H1 (cell line): ENCODE data around the gene C1orf74. TPM values are rescaled to one million over a fixed set of nuclear protein-coding genes. Genes with fewer than 3 reads are reported as not detected.

Source experiments
- CTCF ChIA-PET: fragments of 300-600 bp; sonication (Branson Sonifier 250); formaldehyde crosslinking; loops from one replicate; lab custom pipeline; 2021; ENCODE audit not compliant: partially characterized antibody; lab: Charles Lee
- POLR2A ChIA-PET: fragments of 300-600 bp; sonication (Branson Sonifier 250); formaldehyde crosslinking; loops from one replicate; lab custom pipeline; 2021; ENCODE audit warnings: inconsistent platforms; ENCODE audit not compliant: partially characterized antibody; lab: Charles Lee
- DNase-seq, 2 experiments: peaks; one replicate each; pipeline versions ENCODE4 v3.0.0 to v3.0.0-alpha.2; 2010 to 2022; ENCODE audit warnings: low spot score in 2 of 2, low read depth in 1 of 2, mixed read lengths in 1 of 2
- FAIRE-seq: peaks from 2 replicates; lab custom pipeline; 2011; peaks lifted over from hg19 to GRCh38; lab: Jason Lieb, UNC
- H2AFZ ChIP-seq: 2 replicates; pipeline ENCODE4 v1.8.1; 2012; ENCODE audit warnings: low read length, inconsistent platforms
- H2AK5ac ChIP-seq: 2 replicates; pipeline ENCODE4 v1.6.1; 2013; ENCODE audit warnings: low read depth, low read length
- H2BK120ac ChIP-seq: replicated peaks from 2 replicates; pipeline ENCODE3; 2013; ENCODE audit warnings: low read depth, low read length, inconsistent platforms
- H2BK12ac ChIP-seq: 2 replicates; pipeline ENCODE4 v1.6.1; 2013; ENCODE audit warnings: low read depth, low read length
- H2BK15ac ChIP-seq: 2 replicates; pipeline ENCODE4 v1.6.1; 2013; ENCODE audit warnings: low read length
- H2BK20ac ChIP-seq: 2 replicates; pipeline ENCODE4 v1.6.1; 2013; ENCODE audit warnings: low read length
- H2BK5ac ChIP-seq: 2 replicates; pipeline ENCODE4 v1.6.1; 2013; ENCODE audit warnings: low read depth, low read length
- H3K14ac ChIP-seq: 2 replicates; pipeline ENCODE4 v1.6.1; 2013; ENCODE audit warnings: inconsistent platforms; ENCODE audit not compliant: insufficient read length
- H3K18ac ChIP-seq: 2 replicates; pipeline ENCODE4 v1.6.1; 2013; ENCODE audit warnings: low read length; ENCODE audit errors: extremely low read depth
- H3K23ac ChIP-seq: 2 replicates; pipeline ENCODE4 v1.6.1; 2013; ENCODE audit warnings: inconsistent platforms; ENCODE audit not compliant: insufficient read length
- H3K23me2 ChIP-seq: 2 replicates; pipeline ENCODE4 v1.6.1; 2013; ENCODE audit warnings: low read depth, low read length
- H3K27ac ChIP-seq: 2 replicates; pipeline ENCODE4 v1.6.1; 2011; ENCODE audit warnings: low read depth, low read length, inconsistent platforms
- H3K27me3 ChIP-seq, 4 experiments: replicated peaks in 1 of 4; 1 replicate in 1 of 4; 2 replicates in 3 of 4; pipeline versions ENCODE4 v1.6.1 to v1.8.1; 2011 to 2013; ENCODE audit warnings: low read length in 3 of 4, mild to moderate bottlenecking in 3 of 4, inconsistent platforms in 2 of 4, mixed read lengths in 2 of 4, moderate library complexity in 1 of 4; ENCODE audit not compliant: control insufficient read depth in 3 of 4, insufficient read depth in 3 of 4; ENCODE audit errors: extremely low read depth in 1 of 4
- H3K36me3 ChIP-seq, 4 experiments: 2 replicates each; pipeline versions ENCODE4 v1.6.1 to v1.8.1; 2011 to 2013; ENCODE audit warnings: mild to moderate bottlenecking in 4 of 4, low read length in 3 of 4, moderate library complexity in 2 of 4, control low read depth in 1 of 4, inconsistent platforms in 1 of 4; ENCODE audit not compliant: insufficient read depth in 4 of 4, control insufficient read depth in 2 of 4
- H3K4ac ChIP-seq: replicated peaks from 2 replicates; pipeline ENCODE3; 2013; ENCODE audit warnings: low read length, low read depth, mixed read lengths, inconsistent platforms; ENCODE audit not compliant: insufficient read length
- H3K4me1 ChIP-seq, 4 experiments: replicated peaks in 1 of 4; 1 replicate in 1 of 4; 2 replicates in 3 of 4; pipeline versions ENCODE4 v1.6.1 to v1.8.1; 2011 to 2013; ENCODE audit warnings: low read length in 3 of 4, inconsistent platforms in 2 of 4, mixed read lengths in 1 of 4; ENCODE audit not compliant: insufficient read depth in 4 of 4, control insufficient read depth in 3 of 4
- H3K4me2 ChIP-seq, 2 experiments: 2 replicates each; pipeline versions ENCODE4 v1.6.1 to v1.8.1; 2011 to 2013; ENCODE audit warnings: low read depth in 2 of 2, low read length in 2 of 2, control low read depth in 1 of 2, inconsistent platforms in 1 of 2, mild to moderate bottlenecking in 1 of 2; ENCODE audit not compliant: insufficient read depth in 1 of 2
- H3K4me3 ChIP-seq, 4 experiments: fragments of 200-600, 300-600 bp in 1 of 4; sonication (generic), shearing (Covaris generic), sonication (Bioruptor Twin) in 1 of 4; 2 replicates each; pipeline versions ENCODE4 v1.5.1 to v1.8.1; 2011 to 2016; ENCODE audit warnings: low read length in 4 of 4, low read depth in 3 of 4, control low read depth in 2 of 4, inconsistent platforms in 2 of 4, mild to moderate bottlenecking in 2 of 4, mixed read lengths in 1 of 4, moderate library complexity in 1 of 4; ENCODE audit not compliant: insufficient read depth in 2 of 4; ENCODE audit errors: extremely low read depth in 1 of 4
- H3K56ac ChIP-seq: replicated peaks from 2 replicates; pipeline ENCODE3; 2013; ENCODE audit warnings: low read depth, mild to moderate bottlenecking, mixed read lengths, low read length, inconsistent platforms; ENCODE audit not compliant: insufficient read length
- H3K79me1 ChIP-seq: 2 replicates; pipeline ENCODE4 v1.6.1; 2013; ENCODE audit warnings: low read depth, low read length, control low read depth
- H3K79me2 ChIP-seq, 2 experiments: 2 replicates each; pipeline versions ENCODE4 v1.6.1 to v1.8.1; 2012 to 2013; ENCODE audit warnings: low read length in 2 of 2, mild to moderate bottlenecking in 2 of 2, inconsistent platforms in 1 of 2; ENCODE audit not compliant: insufficient read depth in 2 of 2, control insufficient read depth in 1 of 2
- H3K9ac ChIP-seq, 4 experiments: replicated peaks in 1 of 4; 1 replicate in 1 of 4; 2 replicates in 3 of 4; pipeline versions ENCODE4 v1.6.1 to v1.8.1; 2011 to 2013; ENCODE audit warnings: low read depth in 3 of 4, low read length in 3 of 4, control low read depth in 2 of 4, mild to moderate bottlenecking in 2 of 4, moderate library complexity in 2 of 4, inconsistent platforms in 1 of 4; ENCODE audit errors: extremely low read depth in 1 of 4
- H3K9me3 ChIP-seq, 2 experiments: 2 replicates each; pipeline versions ENCODE4 v1.6.1 to v1.8.1; 2012 to 2013; ENCODE audit warnings: mild to moderate bottlenecking in 2 of 2, moderate library complexity in 2 of 2, control low read depth in 1 of 2, inconsistent platforms in 1 of 2, low read depth in 1 of 2, low read length in 1 of 2, mixed read lengths in 1 of 2; ENCODE audit not compliant: insufficient read depth in 2 of 2
- H4K20me1 ChIP-seq, 2 experiments: replicated peaks in 1 of 2; 2 replicates each; pipeline versions ENCODE3 to v1.8.1; 2011 to 2013; ENCODE audit warnings: inconsistent platforms in 2 of 2, low read length in 2 of 2, mild to moderate bottlenecking in 1 of 2; ENCODE audit not compliant: insufficient read depth in 2 of 2, control insufficient read depth in 1 of 2
- H4K5ac ChIP-seq: 2 replicates; pipeline ENCODE4 v1.6.1; 2013; ENCODE audit warnings: low read length, low read depth, mixed read lengths, inconsistent platforms; ENCODE audit not compliant: insufficient read length
- H4K8ac ChIP-seq: 2 replicates; pipeline ENCODE4 v1.8.0; 2013; ENCODE audit warnings: mild to moderate bottlenecking, moderate library complexity, low read length, inconsistent platforms; ENCODE audit not compliant: insufficient read depth; ENCODE audit errors: extremely low read depth
- H4K91ac ChIP-seq: replicated peaks from 2 replicates; pipeline ENCODE3; 2013; ENCODE audit warnings: low read length, mixed read lengths, inconsistent platforms; ENCODE audit not compliant: insufficient read length
- ASH2L ChIP-seq: fragments of 200-600, 300-600 bp; sonication (generic); IDR thresholded peaks from one replicate; pipeline ENCODE4 v1.7.1; 2017; ENCODE audit warnings: low read length
- CTCF ChIP-seq, 3 experiments: IDR thresholded peaks; 1 replicate in 2 of 3; 2 replicates in 1 of 3; pipeline versions ENCODE4 v1.5.1 to v1.6.1; 2011; ENCODE audit warnings: low read length in 3 of 3, mild to moderate bottlenecking in 3 of 3, inconsistent platforms in 2 of 3, low read depth in 1 of 3, moderate library complexity in 1 of 3; ENCODE audit not compliant: insufficient read depth in 1 of 3; ENCODE audit errors: control extremely low read depth in 1 of 3
- RAD21 ChIP-seq, 2 experiments: IDR thresholded peaks in 1 of 2; conservative IDR thresholded peaks in 1 of 2; 2 replicates each; pipeline ENCODE4 v1.6.1; 2011; ENCODE audit warnings: low read depth in 2 of 2, low read length in 2 of 2, improper control_type of control experiment in 1 of 2, inconsistent platforms in 1 of 2, mild to moderate bottlenecking in 1 of 2, moderate library complexity in 1 of 2
- SUZ12 ChIP-seq: fragments of 200-600 bp; sonication (generic); IDR thresholded peaks from 2 replicates; pipeline ENCODE4 v1.6.1; 2012; ENCODE audit warnings: mild to moderate bottlenecking, inconsistent platforms, low read length, moderate library complexity, mixed read lengths
- TAF7 ChIP-seq: optimal IDR thresholded peaks from 2 replicates; pipeline ENCODE3; 2011; ENCODE audit warnings: low read depth, mild to moderate bottlenecking, inconsistent platforms, low read length, moderate library complexity, borderline replicate concordance
- WGBS, 2 experiments: shearing (Covaris generic) in 1 of 2; methylation state at CpG; one replicate each; pipeline versions ENCODE4 v1.1.6 to v1.1.7; 2013 to 2015; ENCODE audit warnings: low lambda C conversion rate in 2 of 2, mixed read lengths in 2 of 2, inconsistent platforms in 1 of 2, low coverage in 1 of 2, missing lambda C conversion rate in 1 of 2; ENCODE audit not compliant: insufficient replicate concordance in 2 of 2, insufficient coverage in 1 of 2, insufficient read length in 1 of 2; ENCODE audit errors: extremely low coverage in 1 of 2, missing lambda C conversion rate in 1 of 2; 5-methylcytosine and 5-hydroxymethylcytosine counted together
- polyA plus RNA-seq, 7 experiments: library from polyadenylated mRNA; depleted of rRNA in 3 of 7; stranded (reverse) in 5 of 7; unstranded in 2 of 7; fragments of >200 nt in 5 of 7; fragments of 200-250 nt in 2 of 7; gene quantifications; 1 replicate in 5 of 7; 2 replicates in 1 of 7; 4 replicates in 1 of 7; pipeline versions ENCODE4 v1.2.1 to v1.2.3, GENCODE V29; 2011 to 2013; ENCODE audit warnings: missing spikeins in 2 of 7, mixed read lengths in 2 of 7
- total RNA-seq: library from RNA; stranded (reverse); fragmentation: NEBNext Ultra II Directional; extraction: Animal tissue kit (Norgen Biotek cat#: 25700); gene quantifications from 2 replicates; pipeline ENCODE4 v1.2.1, GENCODE V29; 2021

C1orf74 gene
- total and polyA plus RNA-seq, 2 of the 8 experiments (the other 6 are each of a cell fraction or from before 2014, with no cell fraction given), result 3.1 to 3.9 TPM

- Histone ChIP-seq H2BK20ac (no peak overlapping the region), H2BK15ac (no peak overlapping the region), H3K27ac (peak overlapping the region; percentile 62; the same call in 1 of the 2 replicates), H2BK120ac (no peak overlapping the region), H3K4me1 (peaks cover 0 to 7% (median 0%) of the 10 kb centered on the region in 4 experiments; a peak in 4 of 7 replicates), H2BK5ac (0 out of 2 replicates have a peak overlapping the region, but pooled peaks have one; percentile 85), H3K23ac (no peak overlapping the region), H3K14ac (no peak overlapping the region), H3K4me3 (peak overlapping the region; percentile 73 to 91 (median 80)), H3K27me3 (no peaks in the 10 kb centered on the region), H4K5ac (no peak overlapping the region), H3K4me2 (peak overlapping the region; percentile 88 to 91), H4K20me1 (peaks cover 0 to 7% of the 10 kb centered on the region in 2 experiments), H3K56ac (no peak overlapping the region), H4K91ac (no peak overlapping the region), H3K79me2 (peaks cover 0 to 7% of the 10 kb centered on the region in 2 experiments; a peak in 1 of 4 replicates), H3K23me2 (peaks cover 12% of the 10 kb centered on the region; the same call in 1 of the 2 replicates), H2BK12ac (no peak overlapping the region; the same call in none of the 2 replicates), H3K18ac (peak overlapping the region; percentile 64; the same call in 1 of the 2 replicates), H2AK5ac (no peak overlapping the region), H3K36me3 (no peaks in the 10 kb centered on the region; a peak in 1 of 8 replicates), H3K79me1 (no peaks in the 10 kb centered on the region; the same call in none of the 2 replicates), H3K9ac (peak overlapping the region in 3 of 4 experiments; percentile 71 to 82 (median 75); a peak in 5 of 7 replicates), H3K9me3 (no peaks in the 10 kb centered on the region), H3K4ac (no peak overlapping the region), H2AFZ (peak overlapping the region; percentile 95), H4K8ac (no peak overlapping the region; the same call in 1 of the 2 replicates)
- ChIA-PET POLR2A (interaction anchor here (1.1 to 2.6 kb wide), 6 partner anchors 9 to 568 kb away, joined by 3 to 11 read pairs (median 5); partner anchors contain the start of gene C1orf74), CTCF (interaction anchor here (0.6 to 11.7 kb wide), 9 partner anchors 10 to 506 kb away, joined by 3 to 254 read pairs (median 4); partner anchors contain the start of gene UTP25)
- WGBS, 2 experiments, result 13% methylated on average over 19 of the region's 19 CpGs; no CpG with 5 or more reads in 1 of the 2 experiments
- FAIRE-seq (no peak), DNase-seq (peak in 1 of 2 experiments; percentile 79)
- TF ChIP-seq SUZ12 (no peak), RAD21 (IDR thresholded peaks at IDR 0.05 in 1 of 2, conservative IDR thresholded peaks at IDR 0.05 in 1 of 2; ENCODE audit: low read depth in 2 of 2, low read length in 2 of 2) (peak in 1 of 2 experiments; percentile 34; a peak in 1 of 4 replicates), TAF7 (peak; percentile 8), CTCF (IDR thresholded peaks at IDR 0.05; ENCODE audit: control extremely low read depth in 1 of 3, insufficient read depth in 1 of 3, low read depth in 1 of 3, low read length in 3 of 3) (peak; percentile 34 to 40 (median 34)), ASH2L (no peak)
Observed at GRCh38 chr1:209805341-209805781, 21.0 kb upstream of the C1orf74 start.
